ENCODE data around the gene FAM78B. TPM values are rescaled to one million over a fixed set of nuclear protein-coding genes. Genes with fewer than 3 reads are reported as not detected.
A peak's percentile ranks its signal among the peaks of the same experiment; 100 is the strongest.

Gene FAM78B
- total and polyA plus RNA-seq, 11 donors, result 1.2 to 9.4 (median 2.7) TPM

GRCh38 chr1:166140251-166140650 lies 26.6 kb downstream of the FAM78B start:
- no peak overlapping the region for H3K4me3 ChIP-seq
- H3K9me3 ChIP-seq, result no peaks in the 10 kb centered on the region
- H3K36me3 ChIP-seq, result no peaks in the 10 kb centered on the region
- intact Hi-C loops (cut with DNase I), result no loop called here
- ATAC-seq, result no peak
- no peaks in the 10 kb centered on the region for H3K27me3 ChIP-seq
- no peak overlapping the region for H3K27ac ChIP-seq
- TF ChIP-seq POLR2A (IDR thresholded peaks at IDR 0.05) (no peak), CTCF (IDR thresholded peaks at IDR 0.05) (no peak)
- DNase-seq, result no peak
- no peaks in the 10 kb centered on the region for H3K4me1 ChIP-seq
- WGBS, 4 donors, result 76 to 83% (median 81%) methylated on average over 6 of the region's 6 CpGs

GRCh38 chr1:166139735-166140134 lies 27.1 kb downstream of the FAM78B start:
- ATAC-seq, result no peak
- no peaks in the 10 kb centered on the region for H3K27me3 ChIP-seq
- H3K4me3 ChIP-seq, result no peak overlapping the region
- intact Hi-C loops (cut with DNase I), result no loop called here
- WGBS, 4 donors, result 50 to 80% (median 58%) methylated on average over 4 of the region's 4 CpGs
- no peak overlapping the region for H3K27ac ChIP-seq
- no peaks in the 10 kb centered on the region for H3K9me3 ChIP-seq
- DNase-seq, result no peak
- no peaks in the 10 kb centered on the region for H3K36me3 ChIP-seq
- H3K4me1 ChIP-seq, result no peaks in the 10 kb centered on the region
- TF ChIP-seq POLR2A (IDR thresholded peaks at IDR 0.05) (no peak), CTCF (IDR thresholded peaks at IDR 0.05) (no peak)

GRCh38 chr1:166136699-166137401 lies 30.0 kb downstream of the FAM78B start:
- Histone ChIP-seq H3K27me3 (no peaks in the 10 kb centered on the region), H3K9me3 (peaks cover 0 to 12% (median 3%) of the 10 kb centered on the region in 12 donors), H3K27ac (no peak overlapping the region), H3K4me1 (no peaks in the 10 kb centered on the region), H3K36me3 (no peaks in the 10 kb centered on the region), H3K4me3 (no peak overlapping the region)
- ATAC-seq (peak in 1 of 4 donors; percentile 20), DNase-seq (no peak)
- intact Hi-C loops (cut with DNase I), result no loop called here
- TF ChIP-seq POLR2A (IDR thresholded peaks at IDR 0.05) (no peak), CTCF (IDR thresholded peaks at IDR 0.05) (no peak)
- WGBS, 4 donors, result 73 to 76% (median 73%) methylated on average over 5 of the region's 5 CpGs

- no peaks in the 10 kb centered on the region for H3K4me1 ChIP-seq
- no peaks in the 10 kb centered on the region for H3K27me3 ChIP-seq
- WGBS, 4 donors, result 43 to 62% (median 45%) methylated on average over 3 of the region's 3 CpGs
- H3K27ac ChIP-seq, result no peak overlapping the region
- peaks cover 0 to 12% (median 3%) of the 10 kb centered on the region in 12 donors for H3K9me3 ChIP-seq
- ATAC-seq (peak in 2 of 4 donors; percentile 36 to 50), DNase-seq (no peak)
- TF ChIP-seq POLR2A (IDR thresholded peaks at IDR 0.05) (no peak), CTCF (IDR thresholded peaks at IDR 0.05) (no peak)
- no peaks in the 10 kb centered on the region for H3K36me3 ChIP-seq
- H3K4me3 ChIP-seq, result no peak overlapping the region
- intact Hi-C loops (cut with DNase I), result no loop called here
Observed at GRCh38 chr1:166136222-166136621, 30.6 kb downstream of the FAM78B start.

Measured in heart left ventricle (tissue), 16 donors.